Left ventricle myocardium inferior (tissue), 1 donor: ENCODE results near the gene OLIG1. TPM values are rescaled to one million over a fixed set of nuclear protein-coding genes. Genes with fewer than 3 reads are reported as not detected.
A peak's percentile ranks its signal among the peaks of the same experiment; 100 is the strongest.

ENCODE experiments used
- DNase-seq: peaks from one replicate; pipeline ENCODE4 v3.0.0-alpha.2; 2020
- H3K27ac ChIP-seq: fragments of 200-600 bp; replicated peaks from 2 replicates; pipeline ENCODE4 v1.8.0; 2021
- H3K27me3 ChIP-seq: fragments of 200-600 bp; 2 replicates; pipeline ENCODE4 v1.8.0; 2021; ENCODE audit warnings: low read depth
- H3K36me3 ChIP-seq: fragments of 200-600 bp; 2 replicates; pipeline ENCODE4 v1.8.0; 2021
- H3K4me1 ChIP-seq: fragments of 200-600 bp; 2 replicates; pipeline ENCODE4 v1.8.0; 2021
- H3K4me3 ChIP-seq: fragments of 200-600 bp; 2 replicates; pipeline ENCODE4 v1.8.0; 2021; ENCODE audit warnings: mild to moderate bottlenecking, moderate library complexity
- H3K9me3 ChIP-seq: fragments of 200-600 bp; replicated peaks from 2 replicates; pipeline ENCODE4 v1.8.0; 2021
- intact Hi-C: fragments of 100-400 bp; cut with micrococcal nuclease; formaldehyde crosslinking; loops from one replicate; pipeline ENCODE4 v1.11.0; 2022
- total RNA-seq: library from RNA; stranded (reverse); fragmentation: NEBNext Ultra II Directional; extraction: Animal tissue kit (Norgen Biotek cat#: 25700); gene quantifications from one replicate; pipeline ENCODE4 v1.2.1, GENCODE V29; 2021
- TF ChIP-seq, protein P1 (sequence below): fragments of 200-600 bp; IDR thresholded peaks from 2 replicates; pipeline ENCODE4 v1.8.0; 2021; ENCODE audit warnings: antibody characterized with exemption, mild to moderate bottlenecking, borderline replicate concordance
- donor health status: DM: no; HTN: yes; CAD: no; lungs with severe emphysema.

Gene OLIG1
- total RNA-seq, 1 donor from 2014 or later, result 0.22 TPM

DNA sequence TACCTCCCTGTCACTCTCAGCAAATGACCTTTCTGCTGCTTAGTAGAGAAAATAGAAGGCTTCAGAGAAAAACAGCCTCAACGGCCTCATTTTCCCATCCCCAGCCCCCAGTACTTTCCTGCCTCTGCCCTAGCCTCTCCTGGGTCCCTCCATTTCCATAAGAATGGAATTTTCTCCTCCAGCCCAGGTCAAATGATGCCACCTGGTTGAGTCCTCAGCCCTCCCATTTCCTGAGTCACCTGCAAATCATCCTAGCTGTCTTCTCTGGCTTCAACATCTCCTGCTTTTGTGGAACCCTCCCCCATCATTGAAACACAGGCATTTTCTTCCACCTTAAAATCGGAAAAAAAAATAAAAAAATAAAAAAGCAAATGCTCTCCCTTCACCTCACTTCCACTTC is 35.1 kb downstream of the OLIG1 start:
- no peak for DNase-seq
- Histone ChIP-seq H3K4me1 (peaks cover 6% of the 10 kb centered on the region), H3K9me3 (peaks cover 7% of the 10 kb centered on the region), H3K36me3 (no peaks in the 10 kb centered on the region), H3K27me3 (peaks cover 94% of the 10 kb centered on the region), H3K4me3 (no peak overlapping the region), H3K27ac (no peak overlapping the region)
- TF ChIP-seq, protein P1, sequence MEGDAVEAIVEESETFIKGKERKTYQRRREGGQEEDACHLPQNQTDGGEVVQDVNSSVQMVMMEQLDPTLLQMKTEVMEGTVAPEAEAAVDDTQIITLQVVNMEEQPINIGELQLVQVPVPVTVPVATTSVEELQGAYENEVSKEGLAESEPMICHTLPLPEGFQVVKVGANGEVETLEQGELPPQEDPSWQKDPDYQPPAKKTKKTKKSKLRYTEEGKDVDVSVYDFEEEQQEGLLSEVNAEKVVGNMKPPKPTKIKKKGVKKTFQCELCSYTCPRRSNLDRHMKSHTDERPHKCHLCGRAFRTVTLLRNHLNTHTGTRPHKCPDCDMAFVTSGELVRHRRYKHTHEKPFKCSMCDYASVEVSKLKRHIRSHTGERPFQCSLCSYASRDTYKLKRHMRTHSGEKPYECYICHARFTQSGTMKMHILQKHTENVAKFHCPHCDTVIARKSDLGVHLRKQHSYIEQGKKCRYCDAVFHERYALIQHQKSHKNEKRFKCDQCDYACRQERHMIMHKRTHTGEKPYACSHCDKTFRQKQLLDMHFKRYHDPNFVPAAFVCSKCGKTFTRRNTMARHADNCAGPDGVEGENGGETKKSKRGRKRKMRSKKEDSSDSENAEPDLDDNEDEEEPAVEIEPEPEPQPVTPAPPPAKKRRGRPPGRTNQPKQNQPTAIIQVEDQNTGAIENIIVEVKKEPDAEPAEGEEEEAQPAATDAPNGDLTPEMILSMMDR, result no peak
- intact Hi-C loops, result no loop called here

DNA sequence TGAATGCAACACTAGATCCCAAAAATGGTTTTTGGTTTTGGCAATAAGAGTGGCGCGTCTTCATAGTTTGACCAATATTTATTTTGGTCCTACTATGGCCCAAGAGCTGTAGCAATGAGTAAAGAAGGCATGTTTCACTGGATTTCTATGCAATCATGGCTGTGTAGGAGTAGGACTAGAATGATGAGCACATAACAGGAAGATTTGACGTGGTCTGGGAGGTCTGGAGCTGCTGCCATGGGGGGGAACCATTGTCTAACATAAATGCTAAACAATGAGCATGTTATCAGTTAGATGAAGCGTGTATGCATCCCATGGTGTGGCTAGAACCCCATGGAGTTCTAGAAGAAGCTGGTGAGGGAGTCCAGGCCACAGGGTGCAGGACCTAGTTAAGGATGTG is 38.3 kb downstream of the OLIG1 start:
- peaks cover 95% of the 10 kb centered on the region for H3K27me3 ChIP-seq
- no peak overlapping the region for H3K27ac ChIP-seq
- intact Hi-C loops, result no loop called here

DNA sequence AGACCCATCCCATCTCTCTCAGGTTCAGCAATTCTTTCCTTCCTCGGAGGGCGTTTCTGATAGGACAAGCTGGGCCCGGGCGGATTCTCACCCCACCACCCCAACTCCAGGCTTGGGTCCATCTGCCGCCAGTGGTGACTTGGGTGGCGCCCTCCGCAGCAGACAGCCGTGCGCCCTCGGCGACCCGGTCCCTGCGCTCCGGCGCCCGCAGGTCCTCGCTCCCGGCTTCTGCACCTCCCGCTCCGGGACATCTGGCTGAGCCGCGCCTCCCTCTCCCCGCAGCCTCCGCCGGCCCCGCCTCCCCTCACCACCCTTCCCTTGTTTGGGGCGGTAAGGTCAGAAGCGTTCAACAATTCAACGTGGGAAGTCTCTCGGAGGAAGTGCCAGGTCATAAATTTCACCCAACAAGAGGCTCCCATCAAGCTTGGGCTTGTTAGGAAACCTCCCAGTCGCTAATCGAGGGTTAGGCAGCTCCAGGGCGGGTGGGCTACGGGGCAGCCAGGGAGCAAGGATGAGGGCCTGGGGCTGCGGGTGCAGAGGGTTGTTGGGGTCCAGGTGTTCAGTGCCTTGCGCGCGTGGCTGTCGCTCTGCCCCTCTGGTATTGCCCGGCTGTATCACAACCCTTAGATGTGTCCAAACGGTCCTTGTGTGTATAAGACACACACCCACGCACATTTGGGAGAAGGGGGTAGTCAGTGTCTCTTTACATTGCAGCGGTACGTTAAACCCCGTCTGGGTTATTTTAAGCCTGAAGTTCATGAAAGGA is 39.8 kb downstream of the OLIG1 start:
- no peak for DNase-seq
- Histone ChIP-seq H3K27ac (no peak overlapping the region), H3K4me1 (peaks cover 6% of the 10 kb centered on the region), H3K9me3 (no peaks in the 10 kb centered on the region), H3K4me3 (peak overlapping the region; percentile 29), H3K36me3 (no peaks in the 10 kb centered on the region), H3K27me3 (peaks cover 95% of the 10 kb centered on the region)
- intact Hi-C loops, result no loop called here
- TF ChIP-seq, protein P1, result no peak

More for the DNA sequence above, 38.3 kb downstream of the OLIG1 start:
- no peaks in the 10 kb centered on the region for H3K36me3 ChIP-seq
- no peak overlapping the region for H3K4me3 ChIP-seq
- H3K9me3 ChIP-seq, result peaks cover 7% of the 10 kb centered on the region
- H3K4me1 ChIP-seq, result peaks cover 6% of the 10 kb centered on the region
- TF ChIP-seq, protein P1, result no peak
- DNase-seq, result no peak

DNA sequence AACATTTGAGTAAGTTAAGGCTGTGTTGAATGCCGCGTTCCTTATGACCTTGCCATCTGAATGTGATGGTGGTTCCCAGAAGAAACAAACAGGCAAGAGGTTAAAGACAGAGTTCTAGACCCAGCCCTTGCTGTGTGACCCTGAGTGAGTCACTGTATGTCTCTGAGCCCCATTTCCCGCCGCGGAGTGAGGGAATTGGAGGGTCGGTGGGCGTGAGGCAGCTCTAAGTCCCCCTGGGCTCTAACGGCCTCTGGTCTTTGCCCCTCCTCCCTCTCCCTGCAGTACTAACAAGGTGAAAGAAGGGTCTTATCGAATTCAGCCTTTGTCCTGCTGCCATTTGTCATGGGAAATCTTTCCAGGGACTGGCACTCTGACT is 40.4 kb downstream of the OLIG1 start:
- peaks cover 93% of the 10 kb centered on the region for H3K27me3 ChIP-seq
- TF ChIP-seq, protein P1, result no peak
- H3K4me3 ChIP-seq, result no peak overlapping the region
- H3K36me3 ChIP-seq, result no peaks in the 10 kb centered on the region
- no peak overlapping the region for H3K27ac ChIP-seq
- no peaks in the 10 kb centered on the region for H3K9me3 ChIP-seq
- intact Hi-C loops, result no loop called here
- peaks cover 6% of the 10 kb centered on the region for H3K4me1 ChIP-seq
- no peak for DNase-seq

DNA sequence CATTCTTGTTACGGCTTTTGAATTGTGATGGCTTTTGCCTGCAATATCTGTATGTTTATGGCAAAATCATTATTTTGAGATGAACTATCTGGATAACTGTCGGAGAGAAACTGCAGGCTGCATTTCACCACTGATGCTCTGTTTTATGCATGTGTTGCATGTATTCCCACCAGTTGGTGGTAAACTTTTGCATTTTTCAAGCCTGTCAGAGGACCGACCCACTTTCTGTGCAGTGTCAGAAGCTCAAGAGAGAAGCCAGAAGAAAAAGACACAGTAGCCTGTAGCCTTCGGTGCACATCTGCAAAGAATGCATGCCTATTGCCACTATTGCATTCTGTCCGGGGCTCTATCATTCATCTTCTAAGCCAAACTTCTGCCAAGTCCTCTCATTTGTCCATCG is 41.6 kb downstream of the OLIG1 start:
- Histone ChIP-seq H3K9me3 (no peaks in the 10 kb centered on the region), H3K4me3 (no peak overlapping the region), H3K27ac (no peak overlapping the region), H3K4me1 (peaks cover 13% of the 10 kb centered on the region), H3K27me3 (peaks cover 98% of the 10 kb centered on the region), H3K36me3 (no peaks in the 10 kb centered on the region)
- intact Hi-C loops, result no loop called here
- no peak for DNase-seq
- TF ChIP-seq, protein P1, result no peak
